HepG2 (cell line): ENCODE results near the gene PLCXD1. TPM values are rescaled to one million over a fixed set of nuclear protein-coding genes. Genes with fewer than 3 reads are reported as not detected.

ENCODE experiments used
- AHR ChIP-seq: IDR thresholded peaks from 2 replicates; pipeline ENCODE4 v1.6.1; 2018; ENCODE audit warnings: missing genetic modification reagents, missing compliant biosample characterization
- CBX5 ChIP-seq: sonication (generic); formaldehyde crosslinking; IDR thresholded peaks from 2 replicates; pipeline ENCODE4 v1.4.0; 2020; ENCODE audit warnings: missing genetic modification reagents, borderline replicate concordance
- DNMT3B ChIP-seq: conservative IDR thresholded peaks from 2 replicates; pipeline ENCODE4 v1.6.1; 2016; ENCODE audit warnings: missing biosample characterization, control low read depth
- E2F1 ChIP-seq: sonication (generic); formaldehyde crosslinking; IDR thresholded peaks from 2 replicates; pipeline ENCODE4 v1.5.0; 2020; ENCODE audit warnings: missing genetic modification reagents
- EEA1 ChIP-seq: sonication (generic); formaldehyde crosslinking; IDR thresholded peaks from 2 replicates; pipeline ENCODE4 v1.5.1; 2020; ENCODE audit warnings: mild to moderate bottlenecking, missing genetic modification reagents, borderline replicate concordance
- GPN1 ChIP-seq: sonication (generic); formaldehyde crosslinking; IDR thresholded peaks from 2 replicates; pipeline ENCODE4 v1.5.1; 2020; ENCODE audit warnings: missing genetic modification reagents, borderline replicate concordance
- MATR3 ChIP-seq: sonication (generic); formaldehyde crosslinking; IDR thresholded peaks from 2 replicates; pipeline ENCODE4 v1.4.0; 2020; ENCODE audit warnings: missing genetic modification reagents
- MYPOP ChIP-seq: sonication (generic); formaldehyde crosslinking; IDR thresholded peaks from 2 replicates; pipeline ENCODE4 v1.8.1; 2023; ENCODE audit warnings: mild to moderate bottlenecking, moderate library complexity, missing genetic modification reagents
- NFIC ChIP-seq: IDR thresholded peaks from 2 replicates; pipeline ENCODE4 v1.6.1; 2012; ENCODE audit warnings: mild to moderate bottlenecking, low read length, inconsistent platforms
- RAD21 ChIP-seq: fragments of 450-650 bp; formaldehyde crosslinking; IDR thresholded peaks from 2 replicates; pipeline ENCODE4 v1.5.0; 2020; ENCODE audit warnings: mild to moderate bottlenecking
- RBFOX2 ChIP-seq: fragments of 200-400 bp; formaldehyde crosslinking; IDR thresholded peaks from 2 replicates; pipeline ENCODE4 v1.6.1; 2017; ENCODE audit warnings: low read depth, mild to moderate bottlenecking, low read length
- SATB2 ChIP-seq: sonication (generic); formaldehyde crosslinking; IDR thresholded peaks from 2 replicates; pipeline ENCODE4 v1.5.0; 2020; ENCODE audit warnings: missing genetic modification reagents
- SSRP1 ChIP-seq: IDR thresholded peaks from 2 replicates; pipeline ENCODE4 v1.6.1; 2016; ENCODE audit warnings: control low read depth
- ZMYM3 ChIP-seq: sonication (generic); formaldehyde crosslinking; IDR thresholded peaks from 2 replicates; pipeline ENCODE4 v1.5.1; 2020; ENCODE audit warnings: mild to moderate bottlenecking, missing genetic modification reagents
- ZNF121 ChIP-seq: sonication (generic); formaldehyde crosslinking; IDR thresholded peaks from 2 replicates; pipeline ENCODE4 v1.5.0; 2020; ENCODE audit warnings: mild to moderate bottlenecking, missing genetic modification reagents
- ZNF160 ChIP-seq: sonication (generic); formaldehyde crosslinking; IDR thresholded peaks from 2 replicates; pipeline ENCODE4 v1.8.0; 2022; ENCODE audit warnings: mild to moderate bottlenecking, inconsistent platforms, missing genetic modification reagents
- ZNF563 ChIP-seq: sonication (generic); formaldehyde crosslinking; IDR thresholded peaks from 2 replicates; pipeline ENCODE4 v1.8.0; 2022; ENCODE audit warnings: mild to moderate bottlenecking, moderate library complexity, missing genetic modification reagents
- ZNF781 ChIP-seq: sonication (generic); formaldehyde crosslinking; IDR thresholded peaks from 2 replicates; pipeline ENCODE4 v1.5.1; 2020; ENCODE audit warnings: borderline replicate concordance, mild to moderate bottlenecking, missing genetic modification reagents; ENCODE audit errors: not compliant biosample characterization
- ZSCAN12 ChIP-seq: sonication (generic); formaldehyde crosslinking; IDR thresholded peaks from 2 replicates; pipeline ENCODE4 v1.9.0; 2021; ENCODE audit warnings: mild to moderate bottlenecking, missing genetic modification reagents
- polyA plus RNA-seq, 8 experiments: library from polyadenylated mRNA; depleted of rRNA in 3 of 8; stranded (reverse) in 7 of 8; unstranded in 1 of 8; fragments of >200 nt; fragmentation: Illumina TruSeq in 4 of 8; extraction: Trizol in 4 of 8; gene quantifications; 2 replicates each; pipeline versions ENCODE4 v1.2.1 to v1.2.3, GENCODE V29; 2011 to 2016; ENCODE audit warnings: low read depth in 4 of 8, missing spikeins in 1 of 8, mixed read lengths in 1 of 8; ENCODE audit not compliant: insufficient read depth in 1 of 8
- total RNA-seq, 5 experiments: library from RNA; depleted of rRNA; stranded (reverse); fragments of >200 nt; fragmentation: Illumina TruSeq; extraction: Trizol; gene quantifications; 2 replicates each; pipeline ENCODE4 v1.2.3, GENCODE V29; 2016; ENCODE audit warnings: low read depth in 1 of 5
- TF ChIP-seq, protein P1 (sequence below), 2 experiments: IDR thresholded peaks; 2 replicates each; pipeline ENCODE4 v1.6.1; 2011 to 2012; ENCODE audit warnings: low read length in 2 of 2, borderline replicate concordance in 1 of 2, low read depth in 1 of 2, mild to moderate bottlenecking in 1 of 2, moderate library complexity in 1 of 2
- TF ChIP-seq, protein P2 (sequence below): IDR thresholded peaks from 2 replicates; pipeline ENCODE4 v1.6.1; 2016; ENCODE audit warnings: missing genetic modification reagents, missing compliant biosample characterization
- TF ChIP-seq, protein P3 (sequence below): sonication (generic); formaldehyde crosslinking; IDR thresholded peaks from 2 replicates; pipeline ENCODE4 v1.5.1; 2020; ENCODE audit warnings: mild to moderate bottlenecking, missing genetic modification reagents, moderate library complexity

Gene PLCXD1
- total and polyA plus RNA-seq, 2 of the 13 experiments (the other 11 are each of a cell fraction or from before 2014, with no cell fraction given), result 87.7 to 153 TPM

DNA sequence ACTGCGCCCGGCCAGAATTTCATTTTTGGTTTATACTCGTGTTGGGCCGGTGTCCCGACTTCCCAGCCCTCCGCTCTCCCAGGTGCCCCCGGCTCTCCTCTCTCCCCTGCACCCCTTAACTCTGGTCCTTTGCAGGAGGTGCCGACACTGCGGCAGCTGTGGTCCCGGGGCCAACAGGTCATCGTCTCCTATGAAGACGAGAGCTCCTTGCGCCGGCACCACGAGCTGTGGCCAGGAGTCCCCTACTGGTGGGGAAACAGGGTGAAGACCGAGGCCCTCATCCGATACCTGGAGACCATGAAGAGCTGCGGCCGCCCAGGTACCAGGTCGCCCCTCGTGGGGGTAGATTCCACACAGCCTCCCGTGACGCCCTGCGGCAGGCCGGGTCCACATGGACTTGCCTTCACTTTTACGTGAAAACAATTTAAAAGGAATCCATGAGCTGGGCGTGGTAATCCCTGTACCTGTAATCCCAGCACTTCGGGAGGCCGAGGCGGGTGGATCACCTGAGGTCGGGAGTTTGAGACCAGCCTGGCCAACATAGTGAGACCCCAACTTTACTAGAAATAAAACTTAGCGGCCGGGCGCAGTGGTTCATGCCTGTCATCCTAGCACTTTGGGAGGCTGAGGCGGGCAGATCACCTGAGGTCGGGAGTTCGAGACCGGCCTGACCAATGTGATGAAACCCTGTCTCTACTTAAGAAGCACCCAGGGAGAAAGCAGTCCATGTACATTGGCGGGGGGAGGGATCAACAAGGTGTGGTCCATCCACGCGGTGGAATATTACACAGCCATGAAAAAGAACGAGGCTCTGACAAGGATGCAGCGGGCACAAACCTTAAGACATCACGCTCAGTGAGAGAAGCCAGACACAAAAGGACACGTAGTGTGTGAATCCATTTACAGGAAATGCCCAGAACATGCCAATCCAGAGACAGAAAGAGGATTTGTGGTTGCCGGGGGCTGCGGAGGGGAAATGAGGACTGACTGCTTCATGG, 12.0 kb downstream of the PLCXD1 start (continued):
- TF ChIP-seq, protein P1, sequence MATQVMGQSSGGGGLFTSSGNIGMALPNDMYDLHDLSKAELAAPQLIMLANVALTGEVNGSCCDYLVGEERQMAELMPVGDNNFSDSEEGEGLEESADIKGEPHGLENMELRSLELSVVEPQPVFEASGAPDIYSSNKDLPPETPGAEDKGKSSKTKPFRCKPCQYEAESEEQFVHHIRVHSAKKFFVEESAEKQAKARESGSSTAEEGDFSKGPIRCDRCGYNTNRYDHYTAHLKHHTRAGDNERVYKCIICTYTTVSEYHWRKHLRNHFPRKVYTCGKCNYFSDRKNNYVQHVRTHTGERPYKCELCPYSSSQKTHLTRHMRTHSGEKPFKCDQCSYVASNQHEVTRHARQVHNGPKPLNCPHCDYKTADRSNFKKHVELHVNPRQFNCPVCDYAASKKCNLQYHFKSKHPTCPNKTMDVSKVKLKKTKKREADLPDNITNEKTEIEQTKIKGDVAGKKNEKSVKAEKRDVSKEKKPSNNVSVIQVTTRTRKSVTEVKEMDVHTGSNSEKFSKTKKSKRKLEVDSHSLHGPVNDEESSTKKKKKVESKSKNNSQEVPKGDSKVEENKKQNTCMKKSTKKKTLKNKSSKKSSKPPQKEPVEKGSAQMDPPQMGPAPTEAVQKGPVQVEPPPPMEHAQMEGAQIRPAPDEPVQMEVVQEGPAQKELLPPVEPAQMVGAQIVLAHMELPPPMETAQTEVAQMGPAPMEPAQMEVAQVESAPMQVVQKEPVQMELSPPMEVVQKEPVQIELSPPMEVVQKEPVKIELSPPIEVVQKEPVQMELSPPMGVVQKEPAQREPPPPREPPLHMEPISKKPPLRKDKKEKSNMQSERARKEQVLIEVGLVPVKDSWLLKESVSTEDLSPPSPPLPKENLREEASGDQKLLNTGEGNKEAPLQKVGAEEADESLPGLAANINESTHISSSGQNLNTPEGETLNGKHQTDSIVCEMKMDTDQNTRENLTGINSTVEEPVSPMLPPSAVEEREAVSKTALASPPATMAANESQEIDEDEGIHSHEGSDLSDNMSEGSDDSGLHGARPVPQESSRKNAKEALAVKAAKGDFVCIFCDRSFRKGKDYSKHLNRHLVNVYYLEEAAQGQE (IDR thresholded peaks at IDR 0.05; ENCODE audit: borderline replicate concordance in 1 of 2, low read depth in 1 of 2, low read length in 2 of 2), result no peak
- TF ChIP-seq EEA1 (CRISPR knock-in tag) (no peak), E2F1 (CRISPR knock-in tag) (no peak), DNMT3B (CRISPR knock-in tag) (no peak), MYPOP (CRISPR knock-in tag) (no peak), MATR3 (CRISPR knock-in tag) (no peak), RBFOX2 (peak; percentile 79), ZNF160 (CRISPR knock-in tag) (no peak), ZMYM3 (CRISPR knock-in tag) (peak; percentile 58), RAD21 (CRISPR knock-in tag) (no peak), SATB2 (CRISPR knock-in tag) (no peak), GPN1 (CRISPR knock-in tag) (no peak), CBX5 (CRISPR knock-in tag) (no peak), ZNF121 (peak; percentile 75; the same call in 1 of the 2 replicates), ZSCAN12 (CRISPR knock-in tag) (no peak), SSRP1 (CRISPR knock-in tag) (0 out of 2 replicates have a peak, but pooled peaks have one; percentile 11), ZNF563 (CRISPR knock-in tag) (no peak), NFIC (no peak), ZNF781 (CRISPR knock-in tag) (no peak), AHR (CRISPR knock-in tag) (no peak)
- TF ChIP-seq, protein P2, sequence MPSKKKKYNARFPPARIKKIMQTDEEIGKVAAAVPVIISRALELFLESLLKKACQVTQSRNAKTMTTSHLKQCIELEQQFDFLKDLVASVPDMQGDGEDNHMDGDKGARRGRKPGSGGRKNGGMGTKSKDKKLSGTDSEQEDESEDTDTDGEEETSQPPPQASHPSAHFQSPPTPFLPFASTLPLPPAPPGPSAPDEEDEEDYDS (CRISPR knock-in tag), result no peak
- TF ChIP-seq, protein P3, sequence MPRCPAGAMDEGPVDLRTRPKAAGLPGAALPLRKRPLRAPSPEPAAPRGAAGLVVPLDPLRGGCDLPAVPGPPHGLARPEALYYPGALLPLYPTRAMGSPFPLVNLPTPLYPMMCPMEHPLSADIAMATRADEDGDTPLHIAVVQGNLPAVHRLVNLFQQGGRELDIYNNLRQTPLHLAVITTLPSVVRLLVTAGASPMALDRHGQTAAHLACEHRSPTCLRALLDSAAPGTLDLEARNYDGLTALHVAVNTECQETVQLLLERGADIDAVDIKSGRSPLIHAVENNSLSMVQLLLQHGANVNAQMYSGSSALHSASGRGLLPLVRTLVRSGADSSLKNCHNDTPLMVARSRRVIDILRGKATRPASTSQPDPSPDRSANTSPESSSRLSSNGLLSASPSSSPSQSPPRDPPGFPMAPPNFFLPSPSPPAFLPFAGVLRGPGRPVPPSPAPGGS (CRISPR knock-in tag), result no peak
